ENCODE measurements around the gene TMEM134. TPM values are rescaled to one million over a fixed set of nuclear protein-coding genes. Genes with fewer than 3 reads are reported as not detected.

The TMEM134 gene
- total and polyA plus RNA-seq, 5 experiments from 2014 or later: 105 to 148 (median 128) TPM

DNA sequence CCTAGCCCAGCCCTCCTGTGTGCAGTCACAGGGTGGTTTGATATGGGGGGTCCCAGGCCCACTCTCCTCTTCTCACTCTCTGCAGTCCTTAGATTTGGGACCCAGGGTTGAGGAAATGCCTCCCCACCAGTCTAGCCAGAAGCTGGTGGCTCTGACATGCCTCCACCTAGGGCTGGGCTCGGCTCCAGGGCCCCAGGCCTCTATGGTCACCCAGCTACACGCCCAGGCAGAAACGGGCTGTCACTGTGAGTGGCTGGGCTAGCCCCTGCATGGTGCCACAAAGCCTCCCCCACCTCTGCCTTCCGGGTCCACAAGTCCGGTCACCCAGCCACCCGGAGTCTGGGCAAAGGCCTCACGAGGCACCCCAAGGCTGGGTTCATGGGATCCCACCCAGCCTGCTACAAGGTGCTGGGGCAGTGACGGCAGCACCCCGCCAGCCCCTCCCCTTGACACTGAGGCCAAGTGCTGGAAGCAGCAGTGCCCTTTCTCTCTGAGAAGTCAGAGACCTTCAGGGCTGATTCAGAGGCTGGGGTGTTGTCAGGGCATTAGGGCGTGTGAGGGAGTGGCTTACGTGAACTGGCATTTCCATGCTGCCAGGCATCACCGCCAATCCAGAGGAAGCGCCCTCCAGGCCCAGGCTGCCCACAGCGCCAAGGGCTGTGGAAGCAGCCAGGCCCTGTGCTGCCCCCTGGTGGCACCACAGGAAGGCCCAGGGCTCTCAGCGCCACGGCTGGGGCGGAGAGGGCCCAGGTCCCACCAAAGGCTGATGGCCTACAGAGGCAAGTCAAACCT lies 36.8 kb upstream of the TMEM134 start:
- peak overlapping the region; percentile 92 to 99 (median 96) for H3K27ac Mint-ChIP-seq
- H3K4me1 Mint-ChIP-seq: peaks cover 33 to 59% (median 53%) of the 10 kb centered on the region in 4 donors
- POLR2A ChIA-PET: interaction anchor here (0.5 to 8.8 kb wide), 27 partner anchors 10 to 162 kb away, joined by 3 to 118 read pairs (median 4); partner anchors contain the start of genes AIP, POLD4, PPP1CA and PTPRCAP
- H3K36me3 Mint-ChIP-seq: peaks cover 0 to 20% (median 0%) of the 10 kb centered on the region in 3 donors
- no peaks in the 10 kb centered on the region for H3K9me3 Mint-ChIP-seq
- peak; percentile 45 to 50 for ATAC-seq
- H3K27me3 Mint-ChIP-seq: peaks cover 0 to 2% (median 0%) of the 10 kb centered on the region in 5 donors
- peak; percentile 84 to 94 (median 89) for DNase-seq
- peak overlapping the region; percentile 86 to 95 (median 91) for H3K4me3 Mint-ChIP-seq

GRCh38 chr11:67504950-67505581 lies 36.0 kb upstream of the TMEM134 start, which contains the start of gene PITPNM1:
PITPNM1 (minus strand) TSS chr11:67505363; CDS start chr11:67504180, 1,183 bp downstream.
- ATAC-seq (peak in 1 of 2 donors; percentile 7), DNase-seq (peak; percentile 39 to 79 (median 66))
- H3K27me3 Mint-ChIP-seq: peaks cover 0 to 2% (median 0%) of the 10 kb centered on the region in 5 donors
- H3K27ac Mint-ChIP-seq: peak within 1 kb of the TSS; percentile 92 to 99 (median 96)
- H3K4me1 Mint-ChIP-seq: peaks cover 36 to 59% (median 57%) of the 10 kb centered on the region in 4 donors
- peak within 1 kb of the TSS; percentile 88 to 95 (median 92) for H3K4me3 Mint-ChIP-seq
- no peaks in the 10 kb centered on the region for H3K9me3 Mint-ChIP-seq
- POLR2A ChIA-PET: interaction anchor here (0.5 to 8.8 kb wide), 25 partner anchors 11 to 161 kb away, joined by 3 to 118 read pairs (median 4); partner anchors contain the start of genes AIP, POLD4, PPP1CA and PTPRCAP
- H3K36me3 Mint-ChIP-seq: peaks cover 0 to 24% (median 0%) of the 10 kb centered on the region in 3 donors

DNA sequence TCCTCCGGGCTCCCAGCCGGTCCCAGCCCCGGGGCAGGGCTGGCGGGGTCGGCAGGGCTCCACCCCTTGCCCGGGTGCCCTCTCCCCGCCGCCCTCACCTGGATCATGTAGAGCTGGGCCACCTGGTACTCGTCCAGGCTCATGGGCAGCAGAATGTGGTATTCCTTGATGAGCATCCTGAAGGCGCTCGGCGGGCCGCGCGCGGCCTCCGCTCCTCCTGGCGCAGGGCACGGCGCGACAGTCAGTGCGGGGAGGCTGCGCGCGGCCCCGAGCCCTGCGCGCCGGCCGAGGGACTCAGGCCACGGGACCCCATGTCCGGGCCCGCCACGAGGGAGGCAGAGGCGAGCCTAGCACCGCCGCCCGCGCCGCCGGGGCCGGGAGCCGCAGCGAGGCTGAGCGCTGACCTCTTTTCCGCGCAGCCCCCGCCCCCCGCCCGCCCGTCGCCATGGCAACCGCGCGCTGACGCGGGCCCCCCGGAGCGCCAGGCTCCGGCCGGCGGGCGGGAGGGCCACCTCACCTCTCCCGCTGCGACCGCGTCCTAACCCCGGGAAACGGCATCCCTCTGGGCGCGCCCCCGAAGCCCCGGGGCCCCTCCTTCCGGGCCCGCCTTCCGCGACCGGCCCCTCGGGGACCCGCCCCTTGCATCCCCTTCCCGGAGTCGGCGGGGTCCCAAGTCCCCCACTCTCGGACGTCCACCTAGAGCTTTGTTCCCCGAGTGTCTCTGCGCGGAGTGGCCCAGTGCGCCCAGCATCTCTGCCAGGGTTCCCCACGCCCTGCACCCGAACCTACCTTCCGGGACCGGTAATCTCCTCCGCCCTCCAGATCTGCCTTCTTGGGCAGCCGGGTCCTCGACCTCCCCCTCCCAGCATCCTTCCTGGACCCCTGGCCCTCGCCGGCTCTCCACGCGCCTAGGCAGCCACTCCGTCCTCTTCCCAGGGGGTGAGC lies 35.2 kb upstream of the TMEM134 start:
- DNase-seq (peak in 6 of 10 donors; percentile 26 to 58 (median 39)), ATAC-seq (no peak)
- peak overlapping the region; percentile 86 to 94 (median 90) for H3K4me3 Mint-ChIP-seq
- H3K27me3 Mint-ChIP-seq: peaks cover 0 to 2% (median 0%) of the 10 kb centered on the region in 5 donors
- no peaks in the 10 kb centered on the region for H3K9me3 Mint-ChIP-seq
- peaks cover 0 to 28% (median 0%) of the 10 kb centered on the region in 3 donors for H3K36me3 Mint-ChIP-seq
- POLR2A ChIA-PET: interaction anchor here (0.5 to 8.8 kb wide), 19 partner anchors 10 to 153 kb away, joined by 3 to 118 read pairs (median 7); partner anchors contain the start of genes AIP, POLD4, PPP1CA and PTPRCAP
- H3K4me1 Mint-ChIP-seq: peaks cover 36 to 57% (median 54%) of the 10 kb centered on the region in 4 donors
- peak overlapping the region; percentile 68 to 96 (median 89) for H3K27ac Mint-ChIP-seq

GRCh38 chr11:67503119-67504004 lies 34.3 kb upstream of the TMEM134 start:
- ATAC-seq (no peak), DNase-seq (peak in 1 of 10 donors; percentile 60)
- Mint-ChIP-seq H3K27ac (peak overlapping the region; percentile 16 to 91 (median 85)), H3K9me3 (no peaks in the 10 kb centered on the region), H3K36me3 (peaks cover 0 to 31% (median 0%) of the 10 kb centered on the region in 3 donors), H3K4me1 (peaks cover 28 to 49% (median 46%) of the 10 kb centered on the region in 4 donors), H3K27me3 (no peaks in the 10 kb centered on the region), H3K4me3 (peak overlapping the region; percentile 58 to 87 (median 76))
- POLR2A ChIA-PET: interaction anchor here (0.9 to 8.8 kb wide), 7 partner anchors 10 to 102 kb away, joined by 3 to 118 read pairs (median 7); partner anchors contain the start of genes AIP and PPP1CA

- Mint-ChIP-seq H3K27ac (peak overlapping the region in 9 of 10 donors; percentile 3 to 91 (median 82)), H3K9me3 (no peaks in the 10 kb centered on the region), H3K36me3 (peaks cover 0 to 33% (median 0%) of the 10 kb centered on the region in 3 donors), H3K27me3 (no peaks in the 10 kb centered on the region), H3K4me1 (peaks cover 28 to 47% (median 45%) of the 10 kb centered on the region in 4 donors), H3K4me3 (peak overlapping the region; percentile 58 to 87 (median 76))
- POLR2A ChIA-PET: interaction anchor here (0.9 to 8.8 kb wide), 6 partner anchors 12 to 101 kb away, joined by 4 to 118 read pairs (median 7); partner anchors contain the start of genes AIP, PPP1CA and TMEM134
- DNase-seq (no peak), ATAC-seq (no peak)
Observed at GRCh38 chr11:67502328-67502979, 33.4 kb upstream of the TMEM134 start.

DNA sequence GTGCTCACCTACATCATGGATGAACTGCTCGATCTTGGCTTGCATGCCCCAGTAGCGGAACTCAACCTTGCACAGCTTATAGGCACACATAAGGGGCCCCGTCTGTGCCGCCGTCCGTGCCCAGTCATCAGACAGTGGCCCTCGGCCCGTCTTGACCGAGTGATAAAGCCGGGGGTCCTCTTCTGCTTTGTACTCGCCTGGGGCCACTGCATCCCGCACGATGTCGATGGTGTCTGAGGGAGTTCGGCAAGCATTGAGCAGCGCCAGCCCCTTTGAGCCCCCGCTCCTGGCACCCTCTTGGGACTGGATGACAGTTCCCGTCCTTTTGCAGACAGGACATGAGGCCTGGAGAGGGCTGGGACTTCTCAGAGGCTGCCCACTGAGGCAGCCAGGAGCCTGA lies 32.8 kb upstream of the TMEM134 start:
- DNase-seq (no peak), ATAC-seq (no peak)
- Mint-ChIP-seq H3K36me3 (peaks cover 0 to 34% (median 0%) of the 10 kb centered on the region in 3 donors), H3K27me3 (no peaks in the 10 kb centered on the region), H3K4me1 (peaks cover 26 to 41% (median 40%) of the 10 kb centered on the region in 4 donors), H3K9me3 (no peaks in the 10 kb centered on the region), H3K4me3 (no peak overlapping the region), H3K27ac (peak overlapping the region in 1 of 10 donors; percentile 38)
- POLR2A ChIA-PET: interaction anchor here (1.0 to 8.8 kb wide), 5 partner anchors 10 to 68 kb away, joined by 3 to 118 read pairs (median 4); partner anchors contain the start of genes AIP and TMEM134

GRCh38 chr11:67500831-67501715 lies 32.0 kb upstream of the TMEM134 start:
- POLR2A ChIA-PET: interaction anchor here (1.2 to 8.8 kb wide), 2 partner anchors 9 to 15 kb away, joined by 3 to 118 read pairs; partner anchors contain the start of gene AIP
- Mint-ChIP-seq H3K27me3 (no peaks in the 10 kb centered on the region), H3K9me3 (no peaks in the 10 kb centered on the region), H3K27ac (peak overlapping the region in 4 of 10 donors; percentile 27 to 72 (median 52)), H3K4me1 (peaks cover 22 to 34% (median 32%) of the 10 kb centered on the region in 4 donors), H3K4me3 (peak overlapping the region in 1 of 10 donors; percentile 9), H3K36me3 (peaks cover 0 to 39% (median 0%) of the 10 kb centered on the region in 3 donors)
- DNase-seq (no peak), ATAC-seq (no peak)

DNA sequence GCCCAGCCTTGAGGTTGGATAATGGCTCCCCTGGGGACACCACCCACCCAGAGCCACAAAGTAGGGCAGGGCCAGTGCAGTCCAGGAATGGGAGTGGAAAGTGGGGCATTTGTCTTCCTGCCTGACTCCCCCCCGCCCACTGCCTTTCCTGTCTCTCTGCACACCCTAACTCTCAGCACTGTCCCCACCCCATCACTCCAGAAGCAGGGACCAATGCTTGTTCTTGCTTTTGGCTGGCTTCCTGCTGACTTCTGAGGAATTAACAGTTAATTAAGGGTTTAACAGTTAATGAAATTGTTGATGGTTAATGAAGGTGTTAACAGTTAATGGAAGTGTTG lies 31.4 kb upstream of the TMEM134 start:
- no peak for ATAC-seq
- H3K4me3 Mint-ChIP-seq: no peak overlapping the region
- POLR2A ChIA-PET: interaction anchor here (0.9 to 8.8 kb wide), 2 partner anchors 15 to 66 kb away, joined by 3 to 118 read pairs; partner anchors contain the start of gene AIP
- H3K27me3 Mint-ChIP-seq: no peaks in the 10 kb centered on the region
- peak overlapping the region in 2 of 10 donors; percentile 27 to 56 for H3K27ac Mint-ChIP-seq
- peaks cover 0 to 42% (median 0%) of the 10 kb centered on the region in 3 donors for H3K36me3 Mint-ChIP-seq
- H3K4me1 Mint-ChIP-seq: peaks cover 18 to 27% (median 26%) of the 10 kb centered on the region in 4 donors
- H3K9me3 Mint-ChIP-seq: no peaks in the 10 kb centered on the region
- no peak for DNase-seq

DNA sequence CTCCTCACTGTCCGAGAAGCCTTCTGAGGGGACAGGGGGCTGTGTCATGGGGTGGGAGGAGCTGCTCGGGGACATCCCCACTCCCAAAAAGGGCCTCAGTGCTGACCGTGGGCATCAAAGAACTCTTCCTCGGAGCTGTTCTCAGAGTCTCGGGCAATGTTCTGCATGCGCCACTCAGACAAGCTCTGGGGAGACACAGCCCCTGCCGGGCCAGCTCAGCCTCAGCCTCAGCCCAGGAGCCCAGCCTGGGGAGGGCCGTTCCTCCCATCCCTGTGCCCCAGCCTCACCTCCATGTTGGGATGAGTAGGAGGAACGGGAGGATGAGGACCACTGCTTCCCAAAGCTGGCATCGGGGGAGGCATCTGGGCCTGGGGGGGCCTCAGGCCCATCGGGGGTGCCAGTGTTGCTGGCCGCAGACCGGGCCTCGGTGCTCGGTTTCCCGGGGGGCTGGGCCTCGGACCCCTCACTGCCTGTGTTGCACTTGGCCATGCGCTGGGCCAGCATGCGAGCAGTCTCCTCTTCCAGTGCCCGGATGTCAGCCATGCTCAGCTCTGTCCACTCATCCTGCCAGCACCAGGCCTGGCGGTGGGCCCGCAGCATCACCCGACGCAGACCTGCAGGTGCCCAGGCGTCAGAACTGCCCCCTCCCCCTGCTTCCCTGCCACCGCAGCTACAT lies 30.9 kb upstream of the TMEM134 start:
- H3K4me3 Mint-ChIP-seq: no peak overlapping the region
- peaks cover 0 to 42% (median 0%) of the 10 kb centered on the region in 3 donors for H3K36me3 Mint-ChIP-seq
- DNase-seq: no peak
- H3K9me3 Mint-ChIP-seq: no peaks in the 10 kb centered on the region
- no peaks in the 10 kb centered on the region for H3K27me3 Mint-ChIP-seq
- no peak for ATAC-seq
- H3K4me1 Mint-ChIP-seq: peaks cover 17 to 26% (median 24%) of the 10 kb centered on the region in 4 donors
- H3K27ac Mint-ChIP-seq: peak overlapping the region in 4 of 10 donors; percentile 20 to 79 (median 58)
- POLR2A ChIA-PET: interaction anchor here (0.6 to 8.8 kb wide), 5 partner anchors 10 to 381 kb away, joined by 3 to 118 read pairs (median 4); partner anchors contain the start of genes AIP, KDM2A and RPS6KB2
